Fibroblast of the aortic adventitia (primary cell): ENCODE results near the gene ISLR2. TPM values are rescaled to one million over a fixed set of nuclear protein-coding genes. Genes with fewer than 3 reads are reported as not detected.

Experiments used
- DNase-seq: peaks from one replicate; pipeline ENCODE4 v3.0.0-alpha.2; 2010; ENCODE audit warnings: low read depth
- H3K4me3 ChIP-seq: 2 replicates; pipeline ENCODE4 v1.5.1; 2011; ENCODE audit warnings: low read depth, mild to moderate bottlenecking, control low read depth, low read length, moderate library complexity
- total RNA-seq: library from RNA; depleted of rRNA; stranded (reverse); fragments of >200 nt; gene quantifications from 2 replicates; pipeline ENCODE4 v1.2.3, GENCODE V29; 2012; ENCODE audit warnings: low replicate concordance
- TF ChIP-seq, protein P1 (sequence below): IDR thresholded peaks from 2 replicates; pipeline ENCODE4 v1.5.1; 2011; ENCODE audit warnings: mild to moderate bottlenecking, low read length, control low read depth, inconsistent platforms; ENCODE audit not compliant: insufficient read depth

ISLR2 gene
- total RNA-seq, 1 donor = 0.36 TPM

DNA sequence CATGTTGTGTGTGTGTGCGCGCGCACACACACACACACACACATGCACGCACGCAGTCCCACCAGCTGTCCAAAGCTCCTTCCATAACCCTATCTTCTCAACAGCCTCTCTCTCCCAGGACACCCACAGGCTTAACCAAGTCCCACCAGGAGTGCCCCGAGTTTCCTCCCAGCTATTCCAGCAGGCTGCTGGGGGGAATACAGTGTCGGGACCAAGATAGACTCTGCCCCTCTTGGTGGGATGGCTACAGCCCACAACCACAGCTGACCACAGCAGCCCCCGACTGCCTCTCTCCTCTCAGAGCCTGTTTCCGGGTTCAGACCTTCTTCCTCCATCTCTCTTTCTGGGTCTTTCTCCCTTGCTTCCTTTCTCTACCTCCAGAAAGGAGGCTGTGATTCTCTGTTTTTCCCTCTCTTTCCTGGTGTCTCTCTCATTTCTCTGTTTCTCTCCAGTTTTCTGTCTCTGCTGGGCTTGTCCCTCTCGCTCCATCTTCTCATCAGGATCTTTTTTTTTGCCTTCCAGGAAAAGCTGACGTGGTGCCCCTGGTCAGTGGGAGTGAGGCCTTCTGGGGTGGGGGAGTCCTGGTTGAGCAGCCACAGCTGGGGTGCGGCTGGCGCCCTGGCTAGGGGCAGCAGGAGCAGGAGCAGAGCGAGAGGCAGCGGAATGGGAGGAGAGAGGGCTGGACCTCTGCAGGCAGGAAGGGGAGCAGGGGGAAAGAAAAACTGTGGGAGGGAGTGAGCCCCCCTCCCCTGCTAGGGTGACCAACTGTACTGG lies 39.9 kb downstream of the ISLR2 start:
- DNase-seq = no peak
- H3K4me3 ChIP-seq = no peak overlapping the region
- TF ChIP-seq, protein P1, sequence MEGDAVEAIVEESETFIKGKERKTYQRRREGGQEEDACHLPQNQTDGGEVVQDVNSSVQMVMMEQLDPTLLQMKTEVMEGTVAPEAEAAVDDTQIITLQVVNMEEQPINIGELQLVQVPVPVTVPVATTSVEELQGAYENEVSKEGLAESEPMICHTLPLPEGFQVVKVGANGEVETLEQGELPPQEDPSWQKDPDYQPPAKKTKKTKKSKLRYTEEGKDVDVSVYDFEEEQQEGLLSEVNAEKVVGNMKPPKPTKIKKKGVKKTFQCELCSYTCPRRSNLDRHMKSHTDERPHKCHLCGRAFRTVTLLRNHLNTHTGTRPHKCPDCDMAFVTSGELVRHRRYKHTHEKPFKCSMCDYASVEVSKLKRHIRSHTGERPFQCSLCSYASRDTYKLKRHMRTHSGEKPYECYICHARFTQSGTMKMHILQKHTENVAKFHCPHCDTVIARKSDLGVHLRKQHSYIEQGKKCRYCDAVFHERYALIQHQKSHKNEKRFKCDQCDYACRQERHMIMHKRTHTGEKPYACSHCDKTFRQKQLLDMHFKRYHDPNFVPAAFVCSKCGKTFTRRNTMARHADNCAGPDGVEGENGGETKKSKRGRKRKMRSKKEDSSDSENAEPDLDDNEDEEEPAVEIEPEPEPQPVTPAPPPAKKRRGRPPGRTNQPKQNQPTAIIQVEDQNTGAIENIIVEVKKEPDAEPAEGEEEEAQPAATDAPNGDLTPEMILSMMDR = no peak

DNA sequence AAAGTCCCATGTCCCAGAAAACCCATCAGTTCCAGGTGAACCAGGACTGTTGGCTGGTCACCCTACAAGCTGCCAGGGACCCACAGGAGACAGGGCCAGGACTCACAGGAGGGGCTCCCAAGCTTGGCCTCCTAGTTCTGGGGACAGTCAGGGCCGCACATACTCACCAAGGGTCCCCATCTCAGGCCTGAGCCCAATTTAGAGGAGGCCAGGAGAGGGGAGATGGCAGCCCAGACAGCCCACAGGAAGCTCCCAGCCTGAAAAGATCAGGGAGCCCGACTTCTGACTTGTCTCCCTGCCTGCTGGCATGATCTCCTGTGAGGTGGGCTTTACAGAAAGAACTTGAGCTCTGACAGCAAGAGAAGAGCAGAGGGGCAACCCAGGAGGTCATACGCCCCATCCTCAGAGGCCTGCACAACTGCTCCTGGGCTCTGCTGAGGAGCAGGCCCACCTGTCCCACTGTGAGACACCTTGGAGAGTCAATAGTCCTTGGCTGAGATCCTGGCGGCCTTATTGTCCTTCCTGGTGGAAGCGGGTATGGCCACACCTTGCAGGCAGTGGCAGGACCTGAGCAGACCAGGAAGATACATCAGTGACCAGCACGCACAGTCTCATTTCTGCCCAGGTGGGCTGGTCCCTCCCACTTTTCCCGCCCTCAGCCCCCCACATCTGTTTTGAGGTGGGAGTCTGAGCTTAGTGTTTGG lies 40.6 kb downstream of the ISLR2 start:
- H3K4me3 ChIP-seq = no peak overlapping the region
- TF ChIP-seq, protein P1 = no peak
- DNase-seq = no peak

DNA sequence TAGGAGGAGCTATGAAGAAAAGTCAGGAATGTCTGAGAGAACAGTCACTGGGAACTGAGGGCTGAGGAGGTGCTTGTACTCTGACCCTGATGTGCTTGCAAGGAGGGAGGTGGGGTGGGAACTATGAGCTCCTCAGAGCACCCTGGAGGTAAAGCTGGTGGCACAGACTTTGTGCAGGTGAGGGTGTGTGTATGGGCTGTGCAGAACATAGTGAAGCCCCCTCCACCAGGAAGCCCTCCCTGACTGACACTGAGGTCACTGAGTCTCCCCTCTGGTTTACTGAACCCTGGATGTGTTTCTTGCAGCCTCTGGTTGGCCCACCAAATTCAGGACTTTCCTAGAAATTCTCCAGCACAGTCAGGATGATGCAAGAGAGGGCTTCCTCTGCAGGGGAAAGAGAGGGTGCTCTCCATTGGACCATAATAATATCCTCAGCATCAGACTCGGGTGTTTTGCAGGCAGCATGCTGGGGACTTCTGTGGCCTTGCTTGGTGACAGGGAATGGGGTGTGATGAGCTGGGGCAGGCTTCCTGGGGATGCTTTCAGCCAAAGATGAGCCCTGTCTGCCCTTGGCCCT lies 41.7 kb downstream of the ISLR2 start:
- no peak overlapping the region for H3K4me3 ChIP-seq
- no peak for DNase-seq
- TF ChIP-seq, protein P1 = no peak

DNA sequence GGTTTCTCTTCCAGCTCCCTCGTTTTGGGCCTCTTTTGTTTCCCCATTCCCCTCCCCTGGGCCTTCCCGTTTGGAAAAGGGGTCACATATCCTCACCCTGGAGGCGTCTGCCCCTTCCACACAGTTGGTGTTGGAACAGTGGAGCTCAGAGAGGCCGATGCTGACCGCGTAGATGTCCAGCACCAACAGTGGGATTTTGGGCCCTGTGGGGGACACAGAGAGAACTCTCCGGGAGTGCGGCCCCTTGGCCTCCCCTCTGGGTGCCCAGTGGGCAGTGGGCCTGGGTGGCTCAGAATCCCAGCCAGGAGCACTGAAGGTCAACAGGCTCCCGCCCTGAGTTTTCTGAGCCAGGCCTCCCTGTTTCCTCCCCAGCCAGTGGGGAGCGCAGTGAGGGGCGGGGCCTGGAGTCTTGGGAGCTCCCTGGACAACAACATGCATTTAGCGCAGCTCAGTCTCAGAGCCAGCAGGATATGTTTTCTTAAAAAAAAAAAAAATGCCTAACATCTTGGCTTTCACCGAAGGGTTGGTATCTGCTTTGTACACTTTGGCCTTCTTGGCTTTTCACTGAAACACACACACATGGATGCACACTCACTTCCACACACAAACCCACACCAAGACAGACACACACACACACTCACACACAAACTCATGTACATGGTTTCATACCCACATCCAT lies 42.5 kb downstream of the ISLR2 start:
- DNase-seq = peak; percentile 90
- peak overlapping the region; percentile 77 for H3K4me3 ChIP-seq
- TF ChIP-seq, protein P1 = peak; percentile 22

DNA sequence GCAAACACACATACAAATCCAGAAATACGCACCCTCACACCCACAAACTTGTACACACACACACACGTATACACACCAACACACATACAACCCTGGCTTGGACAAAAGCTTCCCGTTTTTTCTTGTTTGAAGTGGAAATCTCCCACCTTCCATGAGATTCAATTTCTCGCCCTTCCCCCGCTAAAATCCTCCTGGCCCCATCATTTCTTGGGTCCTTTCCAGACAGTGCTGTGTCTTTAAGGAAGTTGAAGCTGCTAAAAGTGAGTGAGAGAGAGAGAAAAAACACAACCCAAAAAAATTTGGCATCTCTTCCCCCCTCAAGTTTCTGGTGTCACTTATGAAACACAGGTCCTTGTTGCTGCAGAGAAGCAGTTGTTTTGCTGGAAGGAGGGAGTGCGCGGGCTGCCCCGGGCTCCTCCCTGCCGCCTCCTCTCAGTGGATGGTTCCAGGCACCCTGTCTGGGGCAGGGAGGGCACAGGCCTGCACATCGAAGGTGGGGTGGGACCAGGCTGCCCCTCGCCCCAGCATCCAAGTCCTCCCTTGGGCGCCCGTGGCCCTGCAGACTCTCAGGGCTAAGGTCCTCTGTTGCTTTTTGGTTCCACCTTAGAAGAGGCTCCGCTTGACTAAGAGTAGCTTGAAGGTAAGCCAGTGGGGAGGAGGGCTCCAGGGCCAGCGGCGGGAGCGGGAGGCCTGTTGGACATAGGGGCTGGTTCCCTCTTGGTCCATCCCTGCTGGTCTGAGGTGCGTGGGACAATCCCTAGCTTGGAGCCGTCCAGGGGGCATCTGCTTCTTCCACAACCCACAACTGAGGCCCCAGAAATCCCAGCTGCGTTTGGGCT lies 43.2 kb downstream of the ISLR2 start, which contains the start of gene ISLR:
Gene ISLR (plus strand): TSS at position 331 of the 839 bp plus-strand sequence. CDS start 1,149 bp downstream, outside the sequence.
- TF ChIP-seq, protein P1 = no peak
- peak; percentile 98 for DNase-seq
- H3K4me3 ChIP-seq = peak within 1 kb of the TSS; percentile 77
